GM12872 (cell line): Measurements from ENCODE around the gene KIF20A.

Source experiments
- TF ChIP-seq, protein P1 (sequence below): IDR thresholded peaks from 3 replicates; pipeline ENCODE4 v1.5.1; 2011; ENCODE audit warnings: low read depth, mild to moderate bottlenecking, low read length, moderate library complexity; ENCODE audit not compliant: insufficient read depth

KIF20A gene

DNA sequence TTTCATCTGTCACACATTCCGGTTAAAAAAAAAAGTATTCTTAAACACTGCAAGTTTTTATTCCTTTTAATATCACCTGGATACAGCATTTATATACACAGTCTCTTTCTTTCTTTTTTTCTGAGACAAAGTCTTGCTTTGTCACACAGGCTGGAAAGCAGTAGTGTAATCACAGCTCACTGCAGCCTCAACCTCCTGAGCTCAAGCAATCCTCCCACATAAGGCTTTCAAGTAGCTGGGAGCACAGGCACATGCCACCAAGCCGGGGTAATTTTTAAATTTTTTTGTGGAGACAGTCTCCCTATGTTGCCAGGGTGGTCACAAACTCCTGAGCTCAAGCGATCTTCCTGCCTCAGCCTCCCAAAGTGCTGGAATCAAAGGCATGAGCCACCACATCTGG, 13.9 kb downstream of the KIF20A start:
- TF ChIP-seq, protein P1, sequence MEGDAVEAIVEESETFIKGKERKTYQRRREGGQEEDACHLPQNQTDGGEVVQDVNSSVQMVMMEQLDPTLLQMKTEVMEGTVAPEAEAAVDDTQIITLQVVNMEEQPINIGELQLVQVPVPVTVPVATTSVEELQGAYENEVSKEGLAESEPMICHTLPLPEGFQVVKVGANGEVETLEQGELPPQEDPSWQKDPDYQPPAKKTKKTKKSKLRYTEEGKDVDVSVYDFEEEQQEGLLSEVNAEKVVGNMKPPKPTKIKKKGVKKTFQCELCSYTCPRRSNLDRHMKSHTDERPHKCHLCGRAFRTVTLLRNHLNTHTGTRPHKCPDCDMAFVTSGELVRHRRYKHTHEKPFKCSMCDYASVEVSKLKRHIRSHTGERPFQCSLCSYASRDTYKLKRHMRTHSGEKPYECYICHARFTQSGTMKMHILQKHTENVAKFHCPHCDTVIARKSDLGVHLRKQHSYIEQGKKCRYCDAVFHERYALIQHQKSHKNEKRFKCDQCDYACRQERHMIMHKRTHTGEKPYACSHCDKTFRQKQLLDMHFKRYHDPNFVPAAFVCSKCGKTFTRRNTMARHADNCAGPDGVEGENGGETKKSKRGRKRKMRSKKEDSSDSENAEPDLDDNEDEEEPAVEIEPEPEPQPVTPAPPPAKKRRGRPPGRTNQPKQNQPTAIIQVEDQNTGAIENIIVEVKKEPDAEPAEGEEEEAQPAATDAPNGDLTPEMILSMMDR, result no peak

DNA sequence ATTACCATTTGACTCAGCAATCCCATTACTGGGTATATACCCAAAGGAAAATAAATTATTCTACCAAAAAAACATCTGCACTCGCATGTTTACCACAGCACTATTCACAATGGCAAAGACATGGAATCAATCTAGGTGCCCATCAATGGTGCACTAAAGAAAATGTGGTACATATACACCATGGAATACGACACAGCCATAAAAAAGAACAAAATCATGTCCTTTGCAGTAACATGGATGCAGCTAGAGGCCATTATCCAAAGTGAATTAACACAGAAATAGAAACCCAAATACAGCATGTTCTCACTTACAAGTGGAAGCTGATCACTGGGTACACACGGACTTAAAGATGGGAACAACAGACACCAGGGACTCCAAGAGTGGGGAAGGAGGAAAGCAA, 32.1 kb downstream of the KIF20A start:
- TF ChIP-seq, protein P1, result no peak

DNA sequence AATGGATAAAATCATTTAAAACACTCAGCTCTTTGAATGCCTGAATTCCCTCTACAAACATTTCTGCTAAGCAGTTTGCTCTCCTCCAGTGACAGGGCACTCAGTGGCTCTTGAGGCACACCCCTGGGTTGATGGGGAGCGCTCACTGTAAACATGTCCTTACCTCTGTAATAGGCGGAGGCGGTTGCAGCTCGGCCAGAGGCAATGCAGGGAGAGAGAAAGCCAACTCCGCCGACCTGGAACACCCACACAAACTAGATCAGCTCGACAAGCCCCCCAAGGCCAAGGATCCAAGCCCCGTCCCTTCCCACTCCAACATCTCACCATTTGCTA, 33.9 kb downstream of the KIF20A start:
- TF ChIP-seq, protein P1, result no peak

DNA sequence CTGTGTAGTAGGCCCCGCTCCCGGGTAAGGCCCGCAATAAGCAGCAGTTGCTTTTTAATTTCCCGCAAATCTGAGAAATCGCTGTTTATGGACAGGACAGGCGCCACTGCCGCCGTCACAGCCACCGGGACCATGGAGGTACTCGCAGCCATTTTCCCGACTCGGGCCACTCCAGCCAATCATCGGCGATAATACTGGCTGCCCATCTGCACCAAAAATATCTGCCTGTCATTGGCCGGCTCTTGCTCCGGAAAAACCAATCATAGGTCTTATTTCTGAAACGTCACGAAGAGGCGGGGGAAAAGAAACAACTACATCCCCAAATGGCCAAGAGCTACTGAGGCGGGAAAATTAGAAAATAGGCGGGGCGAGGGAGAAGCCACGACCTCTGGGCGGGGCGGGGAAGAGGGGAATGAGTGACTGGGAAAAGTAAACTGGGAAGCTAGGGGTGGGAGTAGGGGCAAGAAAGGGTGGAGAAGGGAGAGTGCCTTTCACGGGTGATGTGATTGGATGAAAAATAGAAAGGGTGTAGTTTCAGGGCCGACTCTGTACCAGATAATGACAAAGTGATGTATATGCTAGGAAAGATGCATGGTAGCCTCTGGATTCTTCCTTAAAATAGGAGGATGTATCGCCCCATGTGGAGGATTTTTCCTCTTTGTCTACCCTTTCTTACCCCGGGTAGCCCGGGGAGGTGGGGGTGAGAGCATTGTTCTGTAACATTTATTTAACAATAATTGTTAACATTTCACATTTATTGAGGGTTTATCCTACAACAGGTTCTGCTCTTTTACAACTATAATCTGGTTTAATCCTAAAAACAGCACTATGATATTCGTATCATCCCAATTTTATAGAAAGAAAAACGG, 34.5 kb downstream of the KIF20A start, which contains the start of gene CDC23:
Gene CDC23, minus strand, starts transcription at position 163 of the 869 bp plus-strand sequence. Its CDS starts 11 bp downstream, at position 152.
- TF ChIP-seq, protein P1, result no peak

DNA sequence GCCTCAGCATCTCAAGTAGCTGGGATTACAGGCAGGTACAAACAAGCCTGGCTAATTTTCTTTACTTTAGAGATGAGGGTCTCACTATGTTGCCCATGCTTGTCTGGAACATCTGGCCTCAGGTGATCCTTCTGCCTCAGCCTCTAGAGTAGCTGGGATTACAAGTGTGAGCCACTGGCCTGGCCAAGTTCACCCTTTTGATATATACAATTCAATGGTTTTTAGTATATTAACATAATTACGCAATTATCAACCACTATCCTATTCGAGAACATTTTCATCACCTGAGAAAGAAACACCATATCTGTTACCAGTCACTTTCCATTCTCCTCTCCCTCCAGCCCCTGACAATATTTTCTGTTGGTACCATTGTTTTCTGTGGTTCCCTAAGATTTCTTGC, 37.9 kb downstream of the KIF20A start:
- TF ChIP-seq, protein P1, result no peak

DNA sequence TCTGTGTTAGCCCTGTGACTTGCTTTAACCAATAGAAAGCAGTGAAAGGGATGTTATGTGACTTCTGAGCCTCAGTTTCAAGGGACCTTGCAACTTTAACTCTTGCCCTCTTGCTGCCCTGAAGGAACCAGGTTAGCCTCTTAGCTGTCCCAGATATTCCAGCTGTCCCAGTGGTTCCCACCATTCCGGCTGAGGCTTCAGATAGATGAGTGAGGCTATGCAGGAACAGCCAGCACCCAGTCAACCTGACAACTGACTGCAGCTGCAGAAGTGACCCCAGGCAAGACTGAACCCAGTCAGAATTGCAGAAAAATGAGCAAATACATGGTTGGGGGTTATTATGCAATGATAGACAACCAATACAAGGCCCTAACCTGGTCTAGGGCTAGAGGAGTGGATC, 44.6 kb downstream of the KIF20A start:
- TF ChIP-seq, protein P1, result no peak

DNA sequence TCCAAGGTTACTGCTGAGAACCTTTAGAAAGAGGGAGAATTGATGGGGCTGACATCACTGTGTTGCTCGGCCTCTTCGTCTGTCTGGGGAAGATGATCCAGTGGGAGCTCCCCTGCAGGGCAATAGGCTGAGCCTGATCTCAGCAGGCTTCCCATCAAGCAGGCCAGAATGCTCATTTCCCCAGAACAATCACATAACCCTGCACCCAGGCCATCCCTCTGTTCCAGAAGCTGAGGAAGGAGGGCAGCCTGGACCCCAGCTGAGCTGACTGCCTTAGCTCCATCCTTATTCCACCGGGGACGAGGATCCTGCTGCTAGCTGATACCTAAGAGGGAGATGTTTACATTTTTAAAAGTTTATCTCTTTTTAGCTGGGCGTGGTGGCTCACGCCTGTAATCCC, 45.8 kb downstream of the KIF20A start:
- TF ChIP-seq, protein P1, result no peak
